Measurements from ENCODE around the gene ZFYVE27.

- TF ChIP-seq CTCF (conservative IDR thresholded peaks at IDR 0.05 in 1 of 2, IDR thresholded peaks at IDR 0.05 in 1 of 2; ENCODE audit: extremely low read depth in 1 of 2, insufficient read depth in 1 of 2, low read depth in 1 of 2, low read length in 2 of 2) (no peak), EZH2 (IDR thresholded peaks at IDR 0.05; ENCODE audit: borderline replicate concordance, low read length) (no peak)
Observed at GRCh38 chr10:97755718-97756117, 18.8 kb downstream of the ZFYVE27 start.
